OCI-LY7 (cell line): ENCODE results near the gene UNC79.

Source experiments
- CTCF ChIP-seq: fragments of 200-600 bp; sonication (generic); conservative IDR thresholded peaks from 2 replicates; pipeline ENCODE4 v1.5.1; 2014; ENCODE audit warnings: mild to moderate bottlenecking, antibody characterized with exemption, low read length, moderate library complexity, mixed read lengths
- EZH2phosphoT487 ChIP-seq: fragments of 200-600 bp; sonication (generic); IDR thresholded peaks from 2 replicates; pipeline ENCODE4 v1.6.1; 2018; ENCODE audit warnings: low read depth, borderline replicate concordance, mild to moderate bottlenecking, mixed run types, antibody characterized with exemption, low read length, moderate library complexity, mixed read lengths

- no peak for TF ChIP-seq CTCF
- no peak for TF ChIP-seq EZH2phosphoT487
Observed at GRCh38 chr14:93720076-93720815, 289.5 kb downstream of the UNC79 start.
